ENCODE results near the gene CELSR2. TPM values are rescaled to one million over a fixed set of nuclear protein-coding genes. Genes with fewer than 3 reads are reported as not detected.

The CELSR2 gene
- total and polyA plus RNA-seq, 4 donors, result 0.38 to 4.2 (median 1.8) TPM

- ATAC-seq (ENCODE audit: low FRiP score), result no peak
- intact Hi-C loops (cut with DNase I), result no loop called here
- Histone ChIP-seq H3K4me1 (ENCODE audit: control insufficient read depth in 1 of 2, insufficient read depth in 2 of 2, low read length in 2 of 2) (peaks cover 0 to 4% of the 10 kb centered on the region in 2 donors), H3K36me3 (ENCODE audit: control insufficient read depth in 1 of 2, insufficient read depth in 2 of 2, low read length in 1 of 2) (no peaks in the 10 kb centered on the region), H3K27me3 (ENCODE audit: control insufficient read depth in 1 of 2, insufficient read depth in 2 of 2, low read length in 1 of 2) (no peaks in the 10 kb centered on the region), H3K9me3 (ENCODE audit: control insufficient read depth, low read length) (no peaks in the 10 kb centered on the region), H3K4me3 (ENCODE audit: low read length in 2 of 2) (no peak overlapping the region), H3K27ac (ENCODE audit: low read depth in 1 of 2, low read length in 2 of 2) (no peak overlapping the region)
- 85 to 86% methylated on average over 15 of the region's 15 CpGs for WGBS, 2 donors
- DNase-seq, result no peak
These were observed 8.5 kb downstream of the CELSR2 start for GRCh38 chr1:109257682-109258421.

GRCh38 chr1:109258481-109259466 lies 9.4 kb downstream of the CELSR2 start:
- no peak overlapping the region for H3K27ac ChIP-seq (ENCODE audit: low read depth in 1 of 2, low read length in 2 of 2)
- DNase-seq, result no peak
- H3K4me1 ChIP-seq (ENCODE audit: control insufficient read depth in 1 of 2, insufficient read depth in 2 of 2, low read length in 2 of 2), result peaks cover 0 to 4% of the 10 kb centered on the region in 2 donors
- no peak for ATAC-seq (ENCODE audit: low FRiP score)
- no peaks in the 10 kb centered on the region for H3K9me3 ChIP-seq (ENCODE audit: control insufficient read depth, low read length)
- 91% methylated on average over 68 to 69 of the region's 69 CpGs for WGBS, 2 donors
- H3K27me3 ChIP-seq (ENCODE audit: control insufficient read depth in 1 of 2, insufficient read depth in 2 of 2, low read length in 1 of 2), result no peaks in the 10 kb centered on the region
- H3K4me3 ChIP-seq (ENCODE audit: low read length in 2 of 2), result no peak overlapping the region
- H3K36me3 ChIP-seq (ENCODE audit: control insufficient read depth in 1 of 2, insufficient read depth in 2 of 2, low read length in 1 of 2), result no peaks in the 10 kb centered on the region
- intact Hi-C loops (cut with DNase I), result no loop called here

- no peaks in the 10 kb centered on the region for H3K9me3 ChIP-seq (ENCODE audit: control insufficient read depth, low read length)
- H3K4me1 ChIP-seq (ENCODE audit: control insufficient read depth in 1 of 2, insufficient read depth in 2 of 2, low read length in 2 of 2), result no peaks in the 10 kb centered on the region
- ATAC-seq (ENCODE audit: low FRiP score) (no peak), DNase-seq (no peak)
- H3K27ac ChIP-seq (ENCODE audit: low read depth in 1 of 2, low read length in 2 of 2), result no peak overlapping the region
- H3K4me3 ChIP-seq (ENCODE audit: low read length in 2 of 2), result no peak overlapping the region
- intact Hi-C loops (cut with DNase I), result loop anchor here in 1 of 2 donors (5.0 kb wide), 1 partner anchor 272 kb away; no protein-coding TSS in a partner anchor
- WGBS, 2 donors, result 77 to 84% methylated on average over 7 of the region's 7 CpGs
- H3K36me3 ChIP-seq (ENCODE audit: control insufficient read depth in 1 of 2, insufficient read depth in 2 of 2, low read length in 1 of 2), result no peaks in the 10 kb centered on the region
- H3K27me3 ChIP-seq (ENCODE audit: control insufficient read depth in 1 of 2, insufficient read depth in 2 of 2, low read length in 1 of 2), result no peaks in the 10 kb centered on the region
These were observed 10.6 kb downstream of the CELSR2 start for GRCh38 chr1:109259674-109260557.

- no peaks in the 10 kb centered on the region for H3K4me1 ChIP-seq (ENCODE audit: control insufficient read depth in 1 of 2, insufficient read depth in 2 of 2, low read length in 2 of 2)
- ATAC-seq (ENCODE audit: low FRiP score) (no peak), DNase-seq (no peak)
- no peak overlapping the region for H3K4me3 ChIP-seq (ENCODE audit: low read length in 2 of 2)
- intact Hi-C loops (cut with DNase I), result loop anchor here in 1 of 2 donors (5.0 kb wide), 1 partner anchor 271 kb away; no protein-coding TSS in a partner anchor
- H3K9me3 ChIP-seq (ENCODE audit: control insufficient read depth, low read length), result no peaks in the 10 kb centered on the region
- no peak overlapping the region for H3K27ac ChIP-seq (ENCODE audit: low read depth in 1 of 2, low read length in 2 of 2)
- H3K27me3 ChIP-seq (ENCODE audit: control insufficient read depth in 1 of 2, insufficient read depth in 2 of 2, low read length in 1 of 2), result no peaks in the 10 kb centered on the region
- WGBS, 2 donors, result 91 to 92% methylated on average over 16 of the region's 16 CpGs
- no peaks in the 10 kb centered on the region for H3K36me3 ChIP-seq (ENCODE audit: control insufficient read depth in 1 of 2, insufficient read depth in 2 of 2, low read length in 1 of 2)
These were observed 11.7 kb downstream of the CELSR2 start for GRCh38 chr1:109261006-109261405.

GRCh38 chr1:109261578-109261977 lies 12.2 kb downstream of the CELSR2 start:
- 86 to 88% methylated on average over 6 of the region's 6 CpGs for WGBS, 2 donors
- no peak for ATAC-seq (ENCODE audit: low FRiP score)
- no peaks in the 10 kb centered on the region for H3K36me3 ChIP-seq (ENCODE audit: control insufficient read depth in 1 of 2, insufficient read depth in 2 of 2, low read length in 1 of 2)

GRCh38 chr1:109262231-109263055 lies 13.1 kb downstream of the CELSR2 start:
- DNase-seq, result peak in 1 of 2 donors; percentile 41
- H3K36me3 ChIP-seq (ENCODE audit: control insufficient read depth in 1 of 2, insufficient read depth in 2 of 2, low read length in 1 of 2), result no peaks in the 10 kb centered on the region
- no peak overlapping the region for H3K27ac ChIP-seq (ENCODE audit: low read depth in 1 of 2, low read length in 2 of 2)
- intact Hi-C loops (cut with DNase I), result loop anchor here in 1 of 2 donors (5.0 kb wide), 1 partner anchor 270 kb away; no protein-coding TSS in a partner anchor
- no peaks in the 10 kb centered on the region for H3K27me3 ChIP-seq (ENCODE audit: control insufficient read depth in 1 of 2, insufficient read depth in 2 of 2, low read length in 1 of 2)
- H3K9me3 ChIP-seq (ENCODE audit: control insufficient read depth, low read length), result no peaks in the 10 kb centered on the region
- H3K4me1 ChIP-seq (ENCODE audit: control insufficient read depth in 1 of 2, insufficient read depth in 2 of 2, low read length in 2 of 2), result no peaks in the 10 kb centered on the region
- H3K4me3 ChIP-seq (ENCODE audit: low read length in 2 of 2), result no peak overlapping the region
- ATAC-seq (ENCODE audit: low FRiP score), result no peak
- WGBS, 2 donors, result 78% methylated on average over 18 to 22 of the region's 22 CpGs

More at GRCh38 chr1:109261578-109261977, 12.2 kb downstream of the CELSR2 start:
- no peaks in the 10 kb centered on the region for H3K4me1 ChIP-seq (ENCODE audit: control insufficient read depth in 1 of 2, insufficient read depth in 2 of 2, low read length in 2 of 2)
- no peaks in the 10 kb centered on the region for H3K9me3 ChIP-seq (ENCODE audit: control insufficient read depth, low read length)
- DNase-seq, result no peak
- H3K27ac ChIP-seq (ENCODE audit: low read depth in 1 of 2, low read length in 2 of 2), result no peak overlapping the region
- intact Hi-C loops (cut with DNase I), result loop anchor here in 1 of 2 donors (5.0 kb wide), 1 partner anchor 271 kb away; no protein-coding TSS in a partner anchor
- H3K4me3 ChIP-seq (ENCODE audit: low read length in 2 of 2), result no peak overlapping the region
- no peaks in the 10 kb centered on the region for H3K27me3 ChIP-seq (ENCODE audit: control insufficient read depth in 1 of 2, insufficient read depth in 2 of 2, low read length in 1 of 2)

GRCh38 chr1:109263234-109263596 lies 13.9 kb downstream of the CELSR2 start:
- Histone ChIP-seq H3K27ac (ENCODE audit: low read depth in 1 of 2, low read length in 2 of 2) (no peak overlapping the region), H3K4me1 (ENCODE audit: control insufficient read depth in 1 of 2, insufficient read depth in 2 of 2, low read length in 2 of 2) (no peaks in the 10 kb centered on the region), H3K9me3 (ENCODE audit: control insufficient read depth, low read length) (no peaks in the 10 kb centered on the region), H3K36me3 (ENCODE audit: control insufficient read depth in 1 of 2, insufficient read depth in 2 of 2, low read length in 1 of 2) (no peaks in the 10 kb centered on the region), H3K27me3 (ENCODE audit: control insufficient read depth in 1 of 2, insufficient read depth in 2 of 2, low read length in 1 of 2) (no peaks in the 10 kb centered on the region), H3K4me3 (ENCODE audit: low read length in 2 of 2) (no peak overlapping the region)
- 72 to 78% methylated on average over 12 of the region's 12 CpGs for WGBS, 2 donors
- intact Hi-C loops (cut with DNase I), result loop anchor here in 1 of 2 donors (5.0 kb wide), 1 partner anchor 269 kb away; no protein-coding TSS in a partner anchor
- DNase-seq (peak in 1 of 2 donors; percentile 46), ATAC-seq (ENCODE audit: low FRiP score) (peak; percentile 1)

Data from aorta (tissue), 5 donors.